Lower lobe of right lung (tissue), 2 donors: ENCODE data around the gene C17orf58. TPM values are rescaled to one million over a fixed set of nuclear protein-coding genes. Genes with fewer than 3 reads are reported as not detected.
A peak's percentile ranks its signal among the peaks of the same experiment; 100 is the strongest.

Experiments
- ATAC-seq, 2 donors: fragments of 200-7000 bp; cut with Tn5 transposase; one replicate each; pipeline ENCODE4 v1.9.1; 2020 to 2022; ENCODE audit warnings: mild to moderate bottlenecking in 2 of 2, moderate library complexity in 2 of 2
- DNase-seq: peaks from one replicate; pipeline ENCODE4 v3.0.0-alpha.2; 2020
- H3K27ac ChIP-seq: fragments of 200-600 bp; one replicate; pipeline ENCODE4 v1.8.0; 2022
- H3K27me3 ChIP-seq: fragments of 200-600 bp; one replicate; pipeline ENCODE4 v1.8.0; 2022; ENCODE audit warnings: low read depth
- H3K36me3 ChIP-seq: fragments of 200-600 bp; one replicate; pipeline ENCODE4 v1.8.0; 2022; ENCODE audit warnings: mild to moderate bottlenecking
- H3K4me1 ChIP-seq: fragments of 200-600 bp; one replicate; pipeline ENCODE4 v1.8.0; 2022
- H3K4me3 ChIP-seq: fragments of 200-600 bp; one replicate; pipeline ENCODE4 v1.8.0; 2022; ENCODE audit warnings: mild to moderate bottlenecking
- H3K9me3 ChIP-seq: fragments of 200-600 bp; one replicate; pipeline ENCODE4 v1.8.0; 2022
- intact Hi-C: fragments of 100-400 bp; cut with DNase I; formaldehyde crosslinking; loops from one replicate; pipeline ENCODE4 v1.11.0; 2022
- total RNA-seq: library from RNA; stranded (reverse); fragmentation: NEBNext Ultra II Directional; extraction: Animal tissue kit (Norgen Biotek cat#: 25700); gene quantifications from one replicate; pipeline ENCODE4 v1.2.1, GENCODE V29; 2021
- TF ChIP-seq, protein P1 (sequence below): fragments of 200-600 bp; IDR thresholded peaks from one replicate; pipeline ENCODE4 v1.8.0; 2022; ENCODE audit warnings: antibody characterized with exemption, mild to moderate bottlenecking
- donor health status: DM: no; HTN: yes; CAD: no; lungs with severe emphysema.

Gene C17orf58
- total RNA-seq, 1 donor from 2014 or later: 7.4 TPM

DNA sequence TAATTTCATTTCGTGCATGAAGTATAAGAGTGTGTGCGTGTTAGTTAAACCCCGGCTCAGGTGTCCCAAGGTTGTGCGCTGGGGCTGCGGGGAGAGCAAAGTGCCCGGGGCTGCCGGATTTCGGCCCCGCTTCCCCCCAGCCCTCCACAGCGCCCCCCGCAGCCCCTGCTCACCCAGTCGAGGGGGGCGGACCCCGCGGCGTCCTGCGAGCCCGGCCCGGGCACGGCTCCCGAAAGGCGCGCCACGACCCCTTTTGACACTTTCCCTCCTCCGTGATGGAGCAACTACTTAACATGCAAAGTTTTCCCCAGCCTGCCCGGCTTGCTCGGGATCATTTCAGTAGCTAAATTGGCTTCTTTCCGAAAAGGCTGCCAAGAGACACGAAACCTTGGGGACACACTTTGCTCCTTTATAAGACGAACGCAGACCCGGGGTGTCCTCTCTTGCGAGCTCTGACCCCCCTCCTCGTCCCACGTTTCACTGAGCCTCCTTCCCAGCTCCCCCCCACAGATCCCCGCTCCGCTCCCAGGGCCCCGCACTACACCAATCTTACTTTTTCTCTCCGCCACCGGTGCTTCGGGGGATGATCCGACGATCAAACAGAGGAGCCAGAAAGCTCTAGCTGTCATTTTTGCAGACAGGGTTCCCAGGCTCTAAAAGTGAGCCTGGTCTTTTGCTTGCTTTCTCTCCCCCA lies 552 bp downstream of the C17orf58 start:
- TF ChIP-seq, protein P1, sequence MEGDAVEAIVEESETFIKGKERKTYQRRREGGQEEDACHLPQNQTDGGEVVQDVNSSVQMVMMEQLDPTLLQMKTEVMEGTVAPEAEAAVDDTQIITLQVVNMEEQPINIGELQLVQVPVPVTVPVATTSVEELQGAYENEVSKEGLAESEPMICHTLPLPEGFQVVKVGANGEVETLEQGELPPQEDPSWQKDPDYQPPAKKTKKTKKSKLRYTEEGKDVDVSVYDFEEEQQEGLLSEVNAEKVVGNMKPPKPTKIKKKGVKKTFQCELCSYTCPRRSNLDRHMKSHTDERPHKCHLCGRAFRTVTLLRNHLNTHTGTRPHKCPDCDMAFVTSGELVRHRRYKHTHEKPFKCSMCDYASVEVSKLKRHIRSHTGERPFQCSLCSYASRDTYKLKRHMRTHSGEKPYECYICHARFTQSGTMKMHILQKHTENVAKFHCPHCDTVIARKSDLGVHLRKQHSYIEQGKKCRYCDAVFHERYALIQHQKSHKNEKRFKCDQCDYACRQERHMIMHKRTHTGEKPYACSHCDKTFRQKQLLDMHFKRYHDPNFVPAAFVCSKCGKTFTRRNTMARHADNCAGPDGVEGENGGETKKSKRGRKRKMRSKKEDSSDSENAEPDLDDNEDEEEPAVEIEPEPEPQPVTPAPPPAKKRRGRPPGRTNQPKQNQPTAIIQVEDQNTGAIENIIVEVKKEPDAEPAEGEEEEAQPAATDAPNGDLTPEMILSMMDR: peak; percentile 12
- DNase-seq (no peak), ATAC-seq (no peak)

DNA sequence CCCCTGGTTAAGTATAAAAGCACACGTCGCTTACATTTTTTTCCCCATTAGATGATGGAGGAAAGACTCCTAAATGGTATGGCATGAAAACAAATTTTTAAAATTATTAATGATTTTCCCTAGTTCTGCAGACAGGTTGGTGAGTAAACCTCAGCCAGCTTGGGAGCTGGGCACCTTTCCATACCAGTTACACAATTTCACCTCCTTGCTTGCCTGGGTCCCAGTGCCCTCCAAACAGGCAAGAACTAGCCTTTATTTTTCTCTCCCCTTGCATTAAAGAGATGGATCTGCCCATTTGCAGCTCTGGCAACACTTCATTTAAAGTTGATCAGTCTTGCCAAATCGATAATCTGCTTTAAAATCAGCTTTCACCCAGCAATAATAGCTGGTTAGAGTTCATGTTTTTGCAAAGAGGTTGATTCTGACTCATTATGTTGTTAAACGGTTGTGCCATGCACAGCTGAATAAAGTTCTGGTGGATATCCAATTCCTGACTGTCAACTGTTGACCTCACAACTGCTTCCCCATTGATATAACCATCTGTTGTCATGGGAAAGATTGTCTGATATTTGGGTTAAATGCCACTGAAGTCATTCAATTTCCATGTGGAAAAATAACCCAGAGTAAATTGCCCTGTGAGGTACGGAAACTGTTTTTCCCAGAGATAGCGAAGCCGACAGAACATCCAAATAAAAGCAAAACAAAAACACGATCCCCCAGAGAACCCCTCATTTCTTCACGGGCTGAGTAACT lies 1.3 kb downstream of the C17orf58 start:
- H3K9me3 ChIP-seq: no peaks in the 10 kb centered on the region
- H3K36me3 ChIP-seq: no peaks in the 10 kb centered on the region
- DNase-seq (no peak), ATAC-seq (peak in 1 of 2 donors; percentile 34)
- TF ChIP-seq, protein P1: no peak
- H3K4me1 ChIP-seq: peaks cover 24% of the 10 kb centered on the region
- no peaks in the 10 kb centered on the region for H3K27me3 ChIP-seq
- H3K27ac ChIP-seq: peak overlapping the region; percentile 85
- peak overlapping the region; percentile 69 for H3K4me3 ChIP-seq
- intact Hi-C loops: no loop called here

More for the DNA sequence above, 552 bp downstream of the C17orf58 start:
- Histone ChIP-seq H3K4me1 (peaks cover 24% of the 10 kb centered on the region), H3K27me3 (no peaks in the 10 kb centered on the region), H3K36me3 (no peaks in the 10 kb centered on the region), H3K4me3 (peak overlapping the region; percentile 69), H3K27ac (no peak overlapping the region), H3K9me3 (no peaks in the 10 kb centered on the region)
- intact Hi-C loops: no loop called here

DNA sequence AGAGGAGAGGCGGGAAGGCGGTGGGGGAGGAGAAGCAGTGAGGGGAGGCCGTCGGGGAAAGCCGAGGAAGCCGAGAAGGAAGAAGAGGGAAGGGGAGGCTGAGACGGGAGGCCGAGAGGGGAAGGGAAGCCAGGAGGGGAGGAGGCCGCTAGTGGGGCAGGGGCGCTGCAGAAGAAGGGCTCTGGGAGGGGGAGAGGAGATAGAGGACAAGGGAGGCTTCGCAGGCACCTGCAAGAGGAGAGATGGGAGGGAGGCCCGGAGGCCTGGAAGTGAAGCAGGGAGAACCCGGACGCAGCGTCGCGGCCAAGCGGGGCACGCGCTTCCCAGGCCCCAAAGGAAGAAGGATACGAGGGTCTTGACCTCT lies 2.3 kb downstream of the C17orf58 start:
- peaks cover 24% of the 10 kb centered on the region for H3K4me1 ChIP-seq
- DNase-seq (no peak), ATAC-seq (peak in 1 of 2 donors; percentile 4)
- no peaks in the 10 kb centered on the region for H3K27me3 ChIP-seq
- intact Hi-C loops: no loop called here
- TF ChIP-seq, protein P1: no peak
- H3K9me3 ChIP-seq: no peaks in the 10 kb centered on the region
- H3K4me3 ChIP-seq: peak overlapping the region; percentile 69
- peak overlapping the region; percentile 85 for H3K27ac ChIP-seq
- H3K36me3 ChIP-seq: no peaks in the 10 kb centered on the region

DNA sequence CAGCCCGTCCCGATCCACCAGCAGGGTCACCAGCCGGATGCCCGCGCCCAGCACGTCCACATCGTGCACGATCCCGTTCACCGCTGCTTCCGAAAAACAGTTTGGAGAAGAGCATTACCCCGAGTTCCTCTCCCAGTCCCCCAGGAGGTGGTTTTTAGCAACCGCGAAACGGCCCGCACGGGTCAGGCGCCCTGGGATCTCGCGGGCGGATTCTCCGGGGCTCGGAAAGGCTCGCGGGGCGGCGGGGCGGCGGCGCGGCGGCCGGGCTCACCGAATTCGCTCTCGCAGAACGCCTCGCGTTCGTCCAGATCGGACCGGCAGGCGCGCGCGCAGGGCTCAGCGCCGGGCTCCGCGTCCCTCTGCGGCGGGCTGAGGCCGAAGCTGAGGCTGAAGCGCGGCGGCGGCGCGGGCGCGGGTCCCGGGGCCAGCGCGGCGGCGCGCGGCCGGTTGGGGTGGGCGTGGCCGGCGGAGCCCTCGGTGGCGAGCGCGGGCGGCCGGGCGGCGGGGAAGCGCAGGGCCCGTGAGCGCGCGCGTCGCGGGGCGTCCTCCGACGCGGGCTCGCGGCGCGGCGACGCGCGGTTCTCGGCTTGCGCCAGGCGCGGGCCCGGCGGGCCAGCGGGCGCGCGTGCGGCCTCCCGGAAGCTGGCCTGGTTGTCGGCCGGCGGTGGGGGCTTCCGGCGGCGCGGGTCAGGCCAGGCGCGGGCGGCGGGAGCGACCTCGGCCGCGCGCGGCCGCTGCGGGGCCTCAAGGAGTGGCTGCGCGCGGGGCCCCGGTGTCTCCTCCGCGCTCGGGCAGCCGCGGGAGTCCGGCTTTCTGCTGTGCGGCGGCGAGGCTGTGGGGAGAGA lies 2.9 kb downstream of the C17orf58 start:
- H3K9me3 ChIP-seq: no peaks in the 10 kb centered on the region
- H3K27me3 ChIP-seq: no peaks in the 10 kb centered on the region
- peaks cover 24% of the 10 kb centered on the region for H3K4me1 ChIP-seq
- intact Hi-C loops: no loop called here
- H3K27ac ChIP-seq: peak overlapping the region; percentile 95
- DNase-seq (peak; percentile 91), ATAC-seq (peak; percentile 87 to 92)
- TF ChIP-seq, protein P1: no peak
- H3K36me3 ChIP-seq: no peaks in the 10 kb centered on the region
- peak overlapping the region; percentile 77 for H3K4me3 ChIP-seq

DNA sequence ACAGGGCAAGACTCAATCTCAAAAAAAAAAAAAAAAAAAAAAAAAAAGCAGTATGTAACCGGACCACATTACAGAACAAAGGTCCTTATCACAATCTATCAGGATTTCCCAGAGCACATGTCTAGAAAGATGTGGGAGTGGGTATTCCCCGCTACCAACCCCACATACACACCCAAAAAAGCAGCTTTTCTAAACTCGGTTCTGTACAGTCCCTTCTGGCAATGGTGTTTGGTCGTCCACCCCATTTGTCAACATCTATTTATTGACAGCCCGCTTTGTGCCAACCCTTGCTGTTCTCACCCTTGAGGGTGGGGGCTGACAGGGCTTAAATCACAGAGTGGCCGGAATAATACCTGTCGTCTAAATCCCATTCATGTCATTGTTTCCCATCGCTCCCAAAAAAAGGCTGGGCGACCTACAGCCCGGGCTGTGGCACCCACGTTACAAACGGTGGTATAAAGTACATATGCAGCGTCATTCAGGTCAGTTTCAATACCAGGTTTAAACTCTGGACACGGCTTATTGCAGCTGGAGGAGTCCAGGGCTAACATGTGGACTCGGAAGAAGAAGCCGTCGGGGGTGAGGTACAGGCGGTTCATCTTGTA lies 3.6 kb downstream of the C17orf58 start:
- TF ChIP-seq, protein P1: no peak
- H3K4me1 ChIP-seq: peaks cover 24% of the 10 kb centered on the region
- no peaks in the 10 kb centered on the region for H3K27me3 ChIP-seq
- DNase-seq: no peak
- H3K9me3 ChIP-seq: no peaks in the 10 kb centered on the region
- peak overlapping the region; percentile 77 for H3K4me3 ChIP-seq
- intact Hi-C loops: no loop called here
- peak overlapping the region; percentile 95 for H3K27ac ChIP-seq
- H3K36me3 ChIP-seq: no peaks in the 10 kb centered on the region
- ATAC-seq: no peak
